ENCODE results near the gene STAT5B. TPM values are rescaled to one million over a fixed set of nuclear protein-coding genes. Genes with fewer than 3 reads are reported as not detected.

STAT5B gene
- 9.4 and 10.6 TPM in 2 replicates for total RNA-seq

DNA sequence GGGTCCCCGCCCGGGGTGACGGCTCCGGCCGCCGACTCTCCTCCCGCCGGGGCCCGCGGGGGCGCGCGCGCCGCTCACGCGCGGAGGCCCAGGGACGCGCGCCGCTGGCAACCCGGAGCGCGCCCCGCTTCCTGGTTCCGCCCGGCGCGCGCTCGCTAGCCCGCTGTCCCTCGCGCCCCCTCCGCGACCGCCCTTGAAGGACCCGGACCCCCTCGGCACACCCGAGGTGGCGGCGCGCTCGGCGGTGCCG lies at the start of gene STAT5B:
STAT5B (minus strand) TSS at position 33 of the 250 bp plus-strand sequence. CDS start 44,264 bp downstream, outside the sequence.

DNA sequence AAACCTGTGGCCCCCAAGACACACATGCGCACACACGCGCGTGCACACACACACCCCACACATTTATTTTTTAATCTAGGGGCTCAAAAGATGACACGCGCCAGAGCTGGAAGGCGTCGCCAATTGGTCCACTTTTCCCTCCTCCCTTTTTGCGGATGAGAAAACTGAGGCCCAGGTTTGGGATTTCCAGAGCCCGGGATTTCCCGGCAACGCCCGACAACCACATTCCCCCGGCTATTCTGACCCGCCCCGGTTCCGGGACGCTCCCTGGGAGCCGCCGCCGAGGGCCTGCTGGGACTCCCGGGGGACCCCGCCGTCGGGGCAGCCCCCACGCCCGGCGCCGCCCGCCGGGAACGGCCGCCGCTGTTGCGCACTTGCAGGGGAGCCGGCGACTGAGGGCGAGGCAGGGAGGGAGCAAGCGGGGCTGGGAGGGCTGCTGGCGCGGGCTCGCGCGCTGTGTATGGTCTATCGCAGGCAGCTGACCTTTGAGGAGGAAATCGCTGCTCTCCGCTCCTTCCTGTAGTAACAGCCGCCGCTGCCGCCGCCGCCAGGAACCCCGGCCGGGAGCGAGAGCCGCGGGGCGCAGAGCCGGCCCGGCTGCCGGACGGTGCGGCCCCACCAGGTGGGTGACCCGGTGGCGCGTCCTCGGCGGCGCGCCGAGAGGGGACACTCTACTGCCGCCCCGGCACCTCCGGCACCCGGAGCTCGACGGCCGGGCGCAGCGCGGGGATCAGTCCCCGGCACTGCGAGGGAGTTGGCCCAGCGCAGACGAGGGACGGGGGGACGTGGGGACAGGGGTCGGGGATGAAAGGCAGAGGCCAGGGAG lies 12.0 kb upstream of the STAT5B start, which contains the start of gene STAT5A:
STAT5A (plus strand) TSS at position 522 of the 826 bp plus-strand sequence. CDS start 914 bp downstream, outside the sequence.

DNA sequence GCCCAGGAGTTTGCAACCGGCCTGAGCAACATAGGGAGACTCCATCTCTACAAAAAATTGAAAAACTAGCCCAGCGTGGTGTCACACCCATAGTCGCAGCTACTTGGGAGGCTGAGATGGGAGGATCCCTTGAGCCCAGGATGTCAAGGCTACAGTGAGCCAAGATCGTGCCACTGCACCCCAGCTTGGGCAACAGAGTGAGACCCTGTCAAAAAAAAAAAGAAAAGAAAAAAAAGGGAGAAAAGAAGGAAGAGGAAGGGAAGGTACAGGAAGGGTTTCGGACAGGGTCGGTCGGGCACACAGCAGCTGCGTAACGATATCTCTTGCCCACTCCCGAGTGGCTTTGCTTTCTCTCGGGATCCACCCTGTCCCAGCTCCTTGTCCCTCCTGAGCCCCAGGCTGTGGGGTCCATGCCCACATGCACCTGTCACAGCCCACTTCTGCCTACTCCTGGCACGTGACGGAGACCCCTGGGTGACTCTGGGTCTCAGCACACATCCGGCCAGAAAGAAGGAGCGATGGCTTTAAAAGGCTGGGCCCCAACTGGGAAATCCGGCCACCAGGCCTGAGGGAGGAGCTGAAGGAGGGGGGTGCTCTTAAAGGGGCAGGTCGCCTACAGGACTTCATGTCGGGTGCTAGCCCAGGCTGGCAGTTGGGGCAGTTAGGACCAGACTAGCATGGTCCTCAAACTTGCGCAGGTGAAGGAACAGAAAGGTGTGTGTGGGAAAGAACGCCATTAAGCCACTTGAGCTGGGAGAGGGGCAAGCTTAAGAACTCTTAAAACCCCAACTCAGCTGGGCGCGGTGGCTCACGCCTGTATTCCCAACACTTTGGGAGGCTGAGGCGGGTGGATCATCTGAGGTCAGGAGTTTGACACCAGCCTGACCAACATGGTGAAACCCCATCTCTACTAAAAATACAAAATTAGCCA lies 82.0 kb downstream of the STAT5B start, which contains the start of gene GHDC:
GHDC (minus strand) TSS at position 526 of the 931 bp plus-strand sequence. CDS start 913 bp downstream, outside the sequence.

DNA sequence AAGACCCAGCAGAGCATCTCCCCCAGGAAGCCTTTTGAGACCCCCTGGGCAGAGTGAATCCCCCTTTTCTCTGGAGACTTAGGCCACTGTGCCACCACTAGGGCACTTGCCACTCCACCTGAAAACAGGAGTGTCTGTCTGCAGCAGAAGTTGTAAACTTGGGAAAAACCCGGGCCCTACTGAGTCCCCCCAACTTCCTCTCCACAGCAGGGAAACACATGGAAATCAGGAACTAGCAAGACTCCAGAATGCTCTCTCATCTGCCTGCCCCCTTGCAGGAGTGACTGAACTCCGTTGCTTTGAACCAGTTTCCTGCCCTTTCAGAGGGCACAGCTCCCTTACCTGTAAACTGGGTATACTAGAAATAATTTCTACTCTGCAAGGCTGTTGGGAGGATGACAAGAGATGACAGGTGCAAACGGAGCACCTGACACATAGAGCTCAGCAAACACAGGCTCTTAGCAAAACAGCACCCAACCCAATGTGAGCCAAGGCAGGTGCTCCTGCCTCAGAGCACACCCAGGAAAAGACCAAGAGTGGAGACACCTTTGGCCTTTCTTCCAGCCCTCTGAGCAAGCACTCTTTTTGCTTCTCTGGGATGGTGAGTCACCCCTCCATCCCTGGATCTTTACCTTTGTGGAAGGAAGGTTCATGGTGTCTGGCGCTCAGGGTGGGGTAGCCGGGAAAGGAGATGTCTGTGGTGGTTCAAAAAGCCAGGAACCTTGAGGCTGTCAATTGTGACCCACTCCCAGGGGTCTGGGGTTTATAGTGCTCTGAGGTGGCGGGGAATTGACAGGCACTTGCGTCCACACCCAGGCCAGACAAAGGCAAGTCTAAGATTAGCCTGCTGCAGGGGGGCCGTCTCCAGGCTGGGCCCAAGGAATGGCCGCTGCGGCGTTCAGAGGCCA lies 91.2 kb downstream of the STAT5B start, which contains the start of gene HCRT:
HCRT (minus strand) TSS at position 740 of the 908 bp plus-strand sequence; CDS start at position 653, 87 bp downstream.

DNA sequence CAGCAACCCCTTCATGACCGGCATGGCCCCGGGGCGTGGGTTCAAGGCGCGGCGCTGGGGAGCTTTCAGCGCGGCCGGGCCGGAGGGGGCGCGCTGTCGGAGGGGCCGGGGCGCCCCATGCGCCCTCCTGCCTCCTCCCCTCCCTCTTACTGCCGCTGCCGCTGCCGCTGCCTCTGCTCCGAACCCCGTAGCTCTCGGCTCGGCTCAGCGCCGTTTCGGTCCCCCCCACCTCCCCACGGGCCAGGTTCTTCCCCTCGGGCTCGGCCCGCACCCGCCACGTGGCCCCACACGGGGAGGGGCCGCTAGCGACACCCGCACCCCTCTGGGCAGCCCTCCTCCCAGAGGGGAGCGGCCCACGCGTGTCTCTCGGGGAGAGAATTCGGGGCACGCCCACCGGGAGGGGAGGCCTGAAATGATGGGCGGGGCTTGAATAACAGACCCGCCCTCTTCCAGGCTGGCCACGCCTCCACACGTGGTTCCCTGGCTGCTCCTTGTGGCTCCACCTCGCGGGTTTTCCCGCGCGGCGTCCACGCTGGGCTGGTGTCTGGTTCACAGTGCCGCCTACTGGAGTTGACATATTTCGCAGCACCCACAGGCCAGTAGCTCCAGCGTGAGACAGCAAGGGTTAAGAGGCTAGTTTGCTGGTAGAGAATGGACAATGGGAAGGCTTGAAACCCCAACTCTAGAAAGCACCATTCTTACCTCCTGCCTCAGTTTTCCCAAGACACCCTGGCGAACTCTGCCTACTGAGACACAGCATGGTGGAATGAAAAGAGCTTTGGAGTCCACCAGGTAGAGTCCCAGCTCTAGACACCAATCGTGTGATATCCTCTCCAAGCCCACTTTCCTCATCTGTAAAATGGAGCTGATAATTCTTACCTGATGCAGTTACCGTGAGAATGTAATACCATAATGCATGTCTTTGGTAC lies 95.0 kb downstream of the STAT5B start, which contains the start of gene KCNH4:
KCNH4 (minus strand) TSS at position 221 of the 929 bp plus-strand sequence; CDS start at position 24, 197 bp downstream.

Other genes with a start within 250 kb of the STAT5B start
- 0.87 and 2.7 TPM in 2 replicates for gene C17orf113, start 225.8 kb downstream of the STAT5B start, total RNA-seq
- under 0.01 TPM in 1 of 2 replicates, not detected in the other for gene ZNF385C, start 177.9 kb downstream of the STAT5B start, total RNA-seq
- 2.4 and 5.5 TPM in 2 replicates for gene DHX58, start 163.7 kb downstream of the STAT5B start, total RNA-seq
- 9.8 TPM in 2 replicates for gene KAT2A, start 155.0 kb downstream of the STAT5B start, total RNA-seq
- not detected in 2 replicates for gene HSPB9, start 153.6 kb downstream of the STAT5B start, total RNA-seq
- gene RAB5C, start 121.4 kb downstream of the STAT5B start, total RNA-seq: 49.9 and 94.5 TPM in 2 replicates
- under 0.01 TPM in 1 of 2 replicates, not detected in the other for gene KCNH4, start 95.2 kb downstream of the STAT5B start, total RNA-seq
- gene HCRT, start 90.9 kb downstream of the STAT5B start, total RNA-seq: not detected in 2 replicates
- 9.7 and 11.0 TPM in 2 replicates for gene GHDC, start 81.9 kb downstream of the STAT5B start, total RNA-seq
- gene STAT5A, start 12.1 kb upstream of the STAT5B start, total RNA-seq: 4.3 and 13.3 TPM in 2 replicates
- gene STAT3, start 112.1 kb upstream of the STAT5B start, total RNA-seq: 52.6 and 56.1 TPM in 2 replicates
- gene CAVIN1, start 146.9 kb upstream of the STAT5B start, total RNA-seq: 218 and 464 TPM in 2 replicates
- gene ATP6V0A1, start 182.5 kb upstream of the STAT5B start, total RNA-seq: 49.5 and 67.9 TPM in 2 replicates